ENCODE measurements around the gene SPNS2. TPM values are rescaled to one million over a fixed set of nuclear protein-coding genes. Genes with fewer than 3 reads are reported as not detected.
A peak's percentile ranks its signal among the peaks of the same experiment; 100 is the strongest.

The SPNS2 gene
- not detected in 2 replicates for total RNA-seq (2013; cell fraction: nucleolus; rRNA removed)
- total RNA-seq (2014; rRNA removed) = 0.17 and 0.82 TPM in 2 replicates
- total RNA-seq (2014; rRNA removed; fragmentation: Illumina TruSeq; extraction: Trizol) = 0.09 TPM in 2 replicates
- 0.28 and 0.56 TPM in 2 replicates for total RNA-seq (2021)
- polyA plus RNA-seq (2011; ENCODE audit: low read depth) = not detected
- 0.04 TPM in 1 of 2 replicates, not detected in the other for polyA plus RNA-seq (2011; rRNA removed)
- 0.06 and 0.18 TPM in 2 replicates for polyA plus RNA-seq (2011; cell fraction: cytosol; rRNA removed)
- 0.25 TPM in 2 replicates for polyA plus RNA-seq (2011; cell fraction: nucleus; rRNA removed)
- 0.50 and 0.79 TPM in 2 replicates for polyA plus RNA-seq (2012)
- polyA plus RNA-seq (2014; fragmentation: Illumina TruSeq; extraction: Trizol) = 0.15 TPM in 1 of 2 replicates, not detected in the other
- not detected for polyA plus RNA-seq (2014; fragmentation: Nextera tagmentation; extraction: Ambion mirVana)
- polyA plus RNA-seq (2014; rRNA removed) = 0.29 and 0.53 TPM in 2 replicates
- 1 to 10 TPM in 1 of 2 experiments, under 1 TPM in 1; 0.49 to 1.1 TPM for polyA plus RNA-seq (2016; fragmentation: Nextera tagmentation; extraction: Ambion mirVana)
- polyA minus RNA-seq (2011; rRNA and poly(A)+ RNA removed) = not detected in 2 replicates
- polyA minus RNA-seq (2011; cell fraction: cytosol; rRNA and poly(A)+ RNA removed) = not detected in 2 replicates
- polyA minus RNA-seq (2011; cell fraction: nucleus; rRNA and poly(A)+ RNA removed) = not detected in 2 replicates
- percentile 16 among the genes with signal in this experiment for Bru-seq, nascent RNA
- percentile 3 among the genes with signal in this experiment for BruChase-seq, experiment 1, labeled RNA remaining after a 6-hour chase
- BruChase-seq, experiment 2, labeled RNA remaining after a 2-hour chase = percentile 6 among the genes with signal in this experiment
- long read RNA-seq, experiment 1, partial matches to known transcripts = 0 of 1 reads
- long read RNA-seq, experiment 1, other reads (novel, unspliced or antisense) = 1 of 1 reads
- long read RNA-seq, experiment 2 = 0 reads

DNA sequence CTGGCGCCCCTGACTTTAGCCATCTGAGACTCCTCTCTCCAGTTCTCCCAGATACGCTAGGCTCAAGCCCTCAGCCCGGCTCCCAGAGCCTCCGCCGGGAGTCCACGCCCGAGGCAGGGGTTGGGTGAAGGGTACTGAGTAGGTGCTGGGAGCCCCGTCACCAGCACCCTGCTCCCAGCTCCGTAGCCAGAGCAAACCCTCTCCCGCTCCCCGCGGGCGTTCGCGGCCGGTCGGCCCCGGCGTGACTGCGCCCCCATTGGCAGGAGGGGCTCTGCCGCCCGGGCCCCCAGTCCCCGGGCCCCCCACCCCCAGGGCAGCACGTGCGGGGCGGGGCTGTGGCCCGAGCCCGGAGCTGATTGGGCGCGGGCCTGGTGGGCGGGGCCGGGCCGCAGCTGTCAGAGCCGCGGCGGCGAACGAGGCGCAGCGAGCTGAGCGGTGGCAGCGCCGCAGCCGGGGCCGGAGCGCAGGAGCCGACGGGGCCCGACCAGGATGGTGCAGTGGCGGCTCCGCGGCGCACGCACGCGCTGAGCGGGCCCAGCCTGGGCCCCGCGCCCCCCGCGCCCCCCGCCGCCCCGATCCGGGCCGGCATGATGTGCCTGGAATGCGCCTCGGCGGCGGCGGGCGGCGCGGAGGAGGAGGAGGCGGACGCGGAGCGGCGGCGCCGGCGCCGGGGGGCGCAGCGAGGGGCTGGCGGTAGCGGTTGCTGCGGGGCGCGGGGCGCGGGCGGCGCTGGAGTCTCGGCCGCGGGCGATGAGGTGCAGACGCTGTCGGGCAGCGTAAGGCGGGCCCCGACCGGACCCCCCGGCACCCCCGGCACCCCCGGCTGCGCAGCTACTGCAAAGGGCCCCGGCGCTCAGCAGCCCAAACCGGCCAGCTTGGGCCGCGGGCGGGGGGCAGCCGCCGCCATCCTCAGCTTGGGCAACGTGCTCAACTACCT is at the start of gene SPNS2:
Gene SPNS2, plus strand, starts transcription at position 421 of the 937 bp plus-strand sequence. Its CDS starts 167 bp downstream, at position 588.
- ChIA-PET CTCF (no interaction called here), RAD21 (ENCODE audit: unreplicated experiment) (no interaction called here), POLR2A (no interaction called here), SMC1A (ENCODE audit: uncharacterized antibody, unreplicated experiment) (no interaction called here)
- H3K27me3 ChIP-seq (replicated peaks in 1 of 2; ENCODE audit: control insufficient read depth in 2 of 2, insufficient read depth in 2 of 2, low read length in 1 of 2) = peaks cover 11 to 16% of the 10 kb centered on the region in 2 experiments
- ATAC-seq (peak; percentile 84), DNase-seq (ENCODE audit: low read depth, low spot score) (no peak), FAIRE-seq (no peak)
- H4K20me1 ChIP-seq (ENCODE audit: control insufficient read depth, insufficient read depth) = no peaks in the 10 kb centered on the region
- H3K4me2 ChIP-seq (ENCODE audit: control insufficient read depth, insufficient read depth) = peak within 1 kb of the TSS; percentile 44; the same call in 1 of the 2 replicates
- no peaks in the 10 kb centered on the region for H3K79me2 ChIP-seq (ENCODE audit: control insufficient read depth, insufficient read depth, low read length)
- H3K27ac ChIP-seq (ENCODE audit: control insufficient read depth, insufficient read depth) = no peak within 1 kb of the TSS
- TF ChIP-seq BHLHE40 (IDR thresholded peaks at IDR 0.05; ENCODE audit: borderline replicate concordance in 1 of 2, low read depth in 2 of 2, low read length in 1 of 2) = peak; percentile 74 to 88; a peak in 3 of 4 replicates
- TF ChIP-seq NR2F1 (conservative IDR thresholded peaks at IDR 0.05) = no peak
- intact Hi-C loops (cut with micrococcal nuclease; ENCODE audit: unreplicated experiment) (no loop called here), in situ Hi-C loops (cut with MboI) (no loop called here)
- no peak within 1 kb of the TSS for H2AFZ ChIP-seq (ENCODE audit: control insufficient read depth, low read depth, low read length)
- peak within 1 kb of the TSS; percentile 41; the same call in 1 of the 2 replicates for H3K4me3 ChIP-seq
- H3K4me1 ChIP-seq (ENCODE audit: control insufficient read depth, insufficient read depth, low read length) = peaks cover 11% of the 10 kb centered on the region; the same call in 1 of the 2 replicates
- no TSS peak for BruUV-seq (replicated peaks)
- WGBS (ENCODE audit: insufficient coverage, insufficient replicate concordance, low lambda C conversion rate, missing lambda C conversion rate) = 2% methylated on average over 41 of the region's 117 CpGs
- H3K36me3 ChIP-seq (ENCODE audit: control insufficient read depth in 2 of 2, insufficient read depth in 2 of 2, low read length in 1 of 2) = no peaks in the 10 kb centered on the region
- H3K9ac ChIP-seq (ENCODE audit: control insufficient read depth, insufficient read depth, low read length) = no peak within 1 kb of the TSS
- H3K9me3 ChIP-seq (replicated peaks; ENCODE audit: control insufficient read depth, insufficient read depth, low read length) = no peaks in the 10 kb centered on the region
